ENCODE data around the gene PYCARD.

Gene PYCARD

GRCh38 chr16:31186930-31187807, 15.4 kb downstream of the PYCARD start:
- DNase-seq (ENCODE audit: low read depth in 1 of 2, low spot score in 1 of 2) = peak in 1 of 2 experiments; percentile 50
- Histone ChIP-seq H3K27me3 (ENCODE audit: insufficient read depth, poor library complexity, severe bottlenecking) (no peaks in the 10 kb centered on the region), H3K4me3 (replicated peaks; ENCODE audit: insufficient read depth, low read length) (no peak overlapping the region), H3K27ac (replicated peaks) (peak overlapping the region; percentile 41; the same call in 1 of the 2 replicates)
- TF ChIP-seq POLR2AphosphoS5 (IDR thresholded peaks at IDR 0.05; ENCODE audit: low read depth) (peak; percentile 48; the same call in 1 of the 2 replicates), REST (IDR thresholded peaks at IDR 0.05; ENCODE audit: insufficient replicate concordance, low read depth) (no peak), GABPA (IDR thresholded peaks at IDR 0.05; ENCODE audit: low read depth) (no peak), CTCF (IDR thresholded peaks at IDR 0.05; ENCODE audit: insufficient read depth, low read length) (no peak)

- Histone ChIP-seq H3K4me3 (replicated peaks; ENCODE audit: insufficient read depth, low read length) (no peak overlapping the region), H3K27me3 (ENCODE audit: insufficient read depth, poor library complexity, severe bottlenecking) (no peaks in the 10 kb centered on the region), H3K27ac (replicated peaks) (peak overlapping the region; percentile 41)
- DNase-seq (ENCODE audit: low read depth in 1 of 2, low spot score in 1 of 2) = peak; percentile 64 to 82
- TF ChIP-seq REST (IDR thresholded peaks at IDR 0.05; ENCODE audit: insufficient replicate concordance, low read depth) (no peak), SPI1 (IDR thresholded peaks at IDR 0.05; ENCODE audit: borderline replicate concordance, low read depth) (no peak; the same call in 1 of the 2 replicates), GABPA (IDR thresholded peaks at IDR 0.05; ENCODE audit: low read depth) (no peak), CTCF (IDR thresholded peaks at IDR 0.05; ENCODE audit: insufficient read depth, low read length) (no peak), POLR2AphosphoS5 (IDR thresholded peaks at IDR 0.05; ENCODE audit: low read depth) (0 out of 2 replicates have a peak, but pooled peaks have one; percentile 41)
Measured at GRCh38 chr16:31186176-31186575, 16.4 kb downstream of the PYCARD start.

GRCh38 chr16:31185339-31185738, 17.2 kb downstream of the PYCARD start:
- DNase-seq (ENCODE audit: low read depth in 1 of 2, low spot score in 1 of 2) = peak in 1 of 2 experiments; percentile 47
- Histone ChIP-seq H3K27ac (replicated peaks) (peak overlapping the region; percentile 6), H3K27me3 (ENCODE audit: insufficient read depth, poor library complexity, severe bottlenecking) (no peaks in the 10 kb centered on the region), H3K4me3 (replicated peaks; ENCODE audit: insufficient read depth, low read length) (no peak overlapping the region)
- TF ChIP-seq GABPA (IDR thresholded peaks at IDR 0.05; ENCODE audit: low read depth) = no peak

GRCh38 chr16:31184888-31185287, 17.7 kb downstream of the PYCARD start:
- DNase-seq (ENCODE audit: low read depth in 1 of 2, low spot score in 1 of 2) = peak in 1 of 2 experiments; percentile 41
- peak; percentile 40; the same call in 1 of the 2 replicates for TF ChIP-seq POLR2AphosphoS5 (IDR thresholded peaks at IDR 0.05; ENCODE audit: low read depth)
- TF ChIP-seq REST (IDR thresholded peaks at IDR 0.05; ENCODE audit: insufficient replicate concordance, low read depth) = no peak
- Histone ChIP-seq H3K4me3 (replicated peaks; ENCODE audit: insufficient read depth, low read length) (no peak overlapping the region), H3K27ac (replicated peaks) (no peak overlapping the region), H3K27me3 (ENCODE audit: insufficient read depth, poor library complexity, severe bottlenecking) (no peaks in the 10 kb centered on the region)
